HG03469 (cell line): ENCODE results near the gene LAG3.

ENCODE experiments used
- ATAC-seq: cut with Tn5 transposase; IDR thresholded peaks from one replicate; pipeline ENCODE4 v1.9.1; 2021; ENCODE audit warnings: mild to moderate bottlenecking, moderate library complexity, moderate number of reproducible peaks; ENCODE audit not compliant: unreplicated experiment

The LAG3 gene

GRCh38 chr12:6752921-6753771 is 19.2 kb upstream of the LAG3 start, which contains the start of gene MLF2:
TSS of gene MLF2 (minus strand) at chr12:6753141. CDS start at chr12:6752334, 807 bp downstream.
- peak; percentile 75 for ATAC-seq

GRCh38 chr12:6753772-6754356 is 18.5 kb upstream of the LAG3 start:
- no peak for ATAC-seq

- no peak for ATAC-seq
These were observed 17.9 kb upstream of the LAG3 start for GRCh38 chr12:6754411-6754810.

GRCh38 chr12:6757028-6757690 is 15.2 kb upstream of the LAG3 start:
- no peak for ATAC-seq

GRCh38 chr12:6758506-6759095 is 13.7 kb upstream of the LAG3 start:
- no peak for ATAC-seq

- no peak for ATAC-seq
These were observed 12.6 kb upstream of the LAG3 start for GRCh38 chr12:6759741-6760140.

- no peak for ATAC-seq
These were observed 8.9 kb upstream of the LAG3 start for GRCh38 chr12:6763380-6763779.

- ATAC-seq = peak; percentile 72
These were observed 8.1 kb upstream of the LAG3 start for GRCh38 chr12:6764011-6764828.

- no peak for ATAC-seq
These were observed 7.2 kb upstream of the LAG3 start for GRCh38 chr12:6765048-6765633.

GRCh38 chr12:6765634-6766581 is 6.4 kb upstream of the LAG3 start, which contains the start of gene PTMS:
TSS of gene PTMS (plus strand) at chr12:6766363. CDS start at chr12:6766706, 343 bp downstream.
- no peak for ATAC-seq

- ATAC-seq = no peak
These were observed 5.5 kb upstream of the LAG3 start for GRCh38 chr12:6766651-6767349.

GRCh38 chr12:6767353-6768319 is 4.7 kb upstream of the LAG3 start:
- ATAC-seq = no peak

- no peak for ATAC-seq
These were observed 3.8 kb upstream of the LAG3 start for GRCh38 chr12:6768437-6768914.

- ATAC-seq = no peak
These were observed 3.3 kb upstream of the LAG3 start for GRCh38 chr12:6768990-6769389.

GRCh38 chr12:6769666-6770065 is 2.7 kb upstream of the LAG3 start:
- no peak for ATAC-seq

- ATAC-seq = no peak
These were observed 2.2 kb upstream of the LAG3 start for GRCh38 chr12:6770094-6770493.

- no peak for ATAC-seq
These were observed 1.7 kb upstream of the LAG3 start for GRCh38 chr12:6770600-6770999.
